ENCODE measurements around the gene STXBP5. TPM values are rescaled to one million over a fixed set of nuclear protein-coding genes. Genes with fewer than 3 reads are reported as not detected.
A peak's percentile ranks its signal among the peaks of the same experiment; 100 is the strongest.

STXBP5 gene
- total RNA-seq, 1 donor from 2014 or later: 26.9 TPM

DNA sequence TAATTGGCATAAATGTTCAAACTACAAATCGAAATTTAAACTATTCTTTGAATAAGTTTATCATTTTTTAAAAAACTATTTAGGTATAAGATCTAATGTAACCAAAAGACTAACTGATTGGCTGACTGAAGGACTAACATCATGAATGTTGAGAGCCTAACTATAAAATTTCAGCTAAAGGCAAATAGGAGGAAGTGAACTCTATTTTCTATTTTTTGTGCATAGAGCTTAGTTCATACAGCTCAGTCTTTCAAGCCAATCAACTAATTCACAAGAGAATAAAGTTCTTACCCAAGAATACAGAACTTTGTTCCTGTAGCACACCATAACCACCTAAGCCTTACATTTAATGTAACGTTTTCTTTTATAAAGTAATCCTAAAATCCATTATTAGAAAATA is 46.3 kb upstream of the STXBP5 start:
- no peaks in the 10 kb centered on the region for H3K9me3 Mint-ChIP-seq (ENCODE audit: unreplicated experiment)
- no peak overlapping the region for H3K27ac Mint-ChIP-seq (ENCODE audit: unreplicated experiment)
- H3K36me3 Mint-ChIP-seq (ENCODE audit: low read depth, unreplicated experiment): no peaks in the 10 kb centered on the region
- H3K27me3 Mint-ChIP-seq (ENCODE audit: unreplicated experiment): no peaks in the 10 kb centered on the region
- TF ChIP-seq, protein P1, sequence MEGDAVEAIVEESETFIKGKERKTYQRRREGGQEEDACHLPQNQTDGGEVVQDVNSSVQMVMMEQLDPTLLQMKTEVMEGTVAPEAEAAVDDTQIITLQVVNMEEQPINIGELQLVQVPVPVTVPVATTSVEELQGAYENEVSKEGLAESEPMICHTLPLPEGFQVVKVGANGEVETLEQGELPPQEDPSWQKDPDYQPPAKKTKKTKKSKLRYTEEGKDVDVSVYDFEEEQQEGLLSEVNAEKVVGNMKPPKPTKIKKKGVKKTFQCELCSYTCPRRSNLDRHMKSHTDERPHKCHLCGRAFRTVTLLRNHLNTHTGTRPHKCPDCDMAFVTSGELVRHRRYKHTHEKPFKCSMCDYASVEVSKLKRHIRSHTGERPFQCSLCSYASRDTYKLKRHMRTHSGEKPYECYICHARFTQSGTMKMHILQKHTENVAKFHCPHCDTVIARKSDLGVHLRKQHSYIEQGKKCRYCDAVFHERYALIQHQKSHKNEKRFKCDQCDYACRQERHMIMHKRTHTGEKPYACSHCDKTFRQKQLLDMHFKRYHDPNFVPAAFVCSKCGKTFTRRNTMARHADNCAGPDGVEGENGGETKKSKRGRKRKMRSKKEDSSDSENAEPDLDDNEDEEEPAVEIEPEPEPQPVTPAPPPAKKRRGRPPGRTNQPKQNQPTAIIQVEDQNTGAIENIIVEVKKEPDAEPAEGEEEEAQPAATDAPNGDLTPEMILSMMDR (IDR thresholded peaks at IDR 0.05; ENCODE audit: unreplicated experiment): no peak
- H3K4me3 Mint-ChIP-seq (ENCODE audit: unreplicated experiment): no peak overlapping the region
- DNase-seq (ENCODE audit: low spot score): no peak
- H3K4me1 Mint-ChIP-seq (ENCODE audit: unreplicated experiment): peaks cover 28% of the 10 kb centered on the region

DNA sequence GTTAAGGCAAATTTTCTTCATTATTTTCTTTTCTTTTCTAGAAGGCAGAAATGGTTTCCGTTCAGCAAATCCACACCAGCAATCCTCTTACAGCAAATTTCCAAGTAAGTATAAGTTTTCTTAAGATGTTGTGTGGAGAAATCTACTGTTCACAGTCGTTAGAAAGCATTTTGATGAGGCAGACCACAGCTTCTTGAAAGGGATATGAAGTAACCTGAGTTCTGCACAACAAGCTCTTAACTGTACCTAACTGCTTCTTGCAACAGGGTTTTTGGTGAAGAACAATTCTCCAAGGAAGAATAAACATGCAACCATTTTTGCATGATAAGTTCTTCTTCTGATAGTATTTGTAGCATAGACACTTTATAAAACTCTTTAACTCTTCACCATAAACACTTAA is 45.3 kb upstream of the STXBP5 start:
- H3K4me1 Mint-ChIP-seq (ENCODE audit: unreplicated experiment): peaks cover 25% of the 10 kb centered on the region
- DNase-seq (ENCODE audit: low spot score): no peak
- H3K27me3 Mint-ChIP-seq (ENCODE audit: unreplicated experiment): no peaks in the 10 kb centered on the region
- no peak overlapping the region for H3K4me3 Mint-ChIP-seq (ENCODE audit: unreplicated experiment)
- no peaks in the 10 kb centered on the region for H3K9me3 Mint-ChIP-seq (ENCODE audit: unreplicated experiment)
- no peaks in the 10 kb centered on the region for H3K36me3 Mint-ChIP-seq (ENCODE audit: low read depth, unreplicated experiment)
- H3K27ac Mint-ChIP-seq (ENCODE audit: unreplicated experiment): no peak overlapping the region
- TF ChIP-seq, protein P1 (IDR thresholded peaks at IDR 0.05; ENCODE audit: unreplicated experiment): no peak

DNA sequence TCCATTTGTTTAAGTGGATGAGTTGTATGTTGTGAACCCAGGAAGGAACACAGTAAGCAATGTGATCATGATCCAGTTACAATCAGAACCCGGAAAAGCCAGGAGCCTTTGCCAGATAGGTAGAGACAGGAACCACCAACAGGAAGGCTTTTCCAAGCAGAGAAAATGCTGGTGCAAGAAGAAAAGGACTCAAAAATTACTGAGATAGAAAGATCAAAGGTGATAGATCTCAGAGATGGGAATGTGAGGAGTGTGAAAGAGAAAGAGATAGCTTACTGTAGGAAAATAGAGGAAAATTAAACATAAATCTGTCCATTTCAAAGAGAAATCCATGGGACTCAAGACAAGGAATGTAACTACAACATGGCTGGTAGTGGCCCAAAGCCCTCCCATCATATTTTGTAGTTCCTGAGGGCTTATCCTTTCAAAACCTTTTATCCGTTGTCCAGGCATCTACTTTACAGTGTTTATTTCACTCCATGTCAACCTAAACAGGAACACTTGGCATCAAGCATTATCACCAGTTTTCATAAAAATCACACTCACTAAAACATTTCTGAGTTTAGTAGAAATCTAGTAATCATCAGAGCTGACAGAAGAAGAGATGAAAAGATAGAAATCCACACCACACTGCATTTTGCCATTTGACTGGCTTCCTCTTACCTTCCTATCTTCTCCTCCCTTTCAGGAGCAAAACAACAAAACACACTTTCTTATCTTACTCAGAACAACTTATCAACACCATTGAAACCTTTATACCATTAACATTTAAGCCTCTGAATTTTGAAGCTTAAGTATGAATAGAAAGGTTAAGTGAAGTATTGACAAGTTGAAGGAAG is 44.5 kb upstream of the STXBP5 start:
- no peak for DNase-seq (ENCODE audit: low spot score)
- no peaks in the 10 kb centered on the region for H3K36me3 Mint-ChIP-seq (ENCODE audit: low read depth, unreplicated experiment)
- no peak overlapping the region for H3K4me3 Mint-ChIP-seq (ENCODE audit: unreplicated experiment)
- TF ChIP-seq, protein P1 (IDR thresholded peaks at IDR 0.05; ENCODE audit: unreplicated experiment): no peak
- H3K27me3 Mint-ChIP-seq (ENCODE audit: unreplicated experiment): peaks cover 2% of the 10 kb centered on the region
- H3K27ac Mint-ChIP-seq (ENCODE audit: unreplicated experiment): no peak overlapping the region
- peaks cover 25% of the 10 kb centered on the region for H3K4me1 Mint-ChIP-seq (ENCODE audit: unreplicated experiment)
- no peaks in the 10 kb centered on the region for H3K9me3 Mint-ChIP-seq (ENCODE audit: unreplicated experiment)

DNA sequence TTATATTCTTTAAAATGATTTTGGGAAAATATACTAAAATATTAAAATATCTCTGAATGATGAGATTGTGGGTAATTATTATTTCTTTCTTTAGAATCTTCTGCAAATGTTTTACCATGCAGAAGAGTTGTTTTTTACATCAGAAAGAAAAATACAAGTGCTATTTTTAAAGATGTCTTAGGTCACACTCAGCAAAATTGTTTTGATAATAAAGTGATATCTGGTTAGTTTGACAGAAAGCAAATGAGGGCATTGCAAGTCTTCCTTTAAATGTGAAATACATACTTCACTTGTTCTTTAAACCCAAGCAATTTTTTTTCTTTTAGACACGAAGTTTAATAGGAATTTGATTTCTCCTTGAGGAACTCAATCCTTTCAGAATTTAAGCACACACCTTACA is 43.6 kb upstream of the STXBP5 start:
- TF ChIP-seq, protein P1 (IDR thresholded peaks at IDR 0.05; ENCODE audit: unreplicated experiment): no peak
- Mint-ChIP-seq H3K36me3 (ENCODE audit: low read depth, unreplicated experiment) (peaks cover 3% of the 10 kb centered on the region), H3K4me1 (ENCODE audit: unreplicated experiment) (peaks cover 27% of the 10 kb centered on the region), H3K27ac (ENCODE audit: unreplicated experiment) (no peak overlapping the region), H3K4me3 (ENCODE audit: unreplicated experiment) (no peak overlapping the region), H3K27me3 (ENCODE audit: unreplicated experiment) (peaks cover 2% of the 10 kb centered on the region), H3K9me3 (ENCODE audit: unreplicated experiment) (no peaks in the 10 kb centered on the region)
- no peak for DNase-seq (ENCODE audit: low spot score)

DNA sequence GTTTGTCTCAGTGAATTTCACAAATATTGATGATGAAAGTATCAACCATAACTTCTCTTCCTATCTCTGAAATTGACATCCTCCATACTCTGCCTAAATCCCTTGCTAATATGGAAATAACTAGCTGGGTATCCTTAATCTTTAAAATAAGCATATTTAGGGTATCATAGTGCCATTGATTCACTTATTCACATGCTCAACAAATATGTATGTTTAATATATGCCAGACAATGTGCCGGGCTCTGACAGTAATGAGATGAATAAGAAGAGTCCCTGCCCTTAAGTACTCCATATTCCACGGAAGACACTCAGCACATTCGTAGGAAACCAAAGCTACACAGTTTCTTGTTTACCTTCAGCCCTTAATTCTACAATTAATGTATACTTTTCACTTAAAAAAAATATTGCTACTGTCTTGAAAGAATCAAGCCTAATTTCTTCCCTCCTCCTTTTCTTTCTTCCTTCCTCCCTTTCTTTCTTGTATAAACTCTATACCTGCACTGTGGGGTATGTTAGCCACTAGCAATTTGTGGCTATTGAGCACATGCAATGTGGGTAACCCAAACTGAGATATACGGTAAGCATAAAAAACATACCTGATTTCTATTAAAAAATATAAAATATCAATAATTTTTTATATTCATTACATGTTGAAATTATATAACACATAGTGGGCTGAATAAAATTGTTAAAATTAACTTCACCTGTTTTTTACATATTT is 42.8 kb upstream of the STXBP5 start:
- Mint-ChIP-seq H3K4me3 (ENCODE audit: unreplicated experiment) (no peak overlapping the region), H3K4me1 (ENCODE audit: unreplicated experiment) (peaks cover 26% of the 10 kb centered on the region), H3K36me3 (ENCODE audit: low read depth, unreplicated experiment) (peaks cover 7% of the 10 kb centered on the region), H3K27me3 (ENCODE audit: unreplicated experiment) (peaks cover 2% of the 10 kb centered on the region), H3K9me3 (ENCODE audit: unreplicated experiment) (no peaks in the 10 kb centered on the region), H3K27ac (ENCODE audit: unreplicated experiment) (peak overlapping the region; percentile 45)
- TF ChIP-seq, protein P1 (IDR thresholded peaks at IDR 0.05; ENCODE audit: unreplicated experiment): no peak
- DNase-seq (ENCODE audit: low spot score): no peak
